MV-4-11 (cell line): ENCODE results near the gene DSCAM.
"Not testable (repeated sequence)": the region's sequence is repeated elsewhere in the genome, so short reads cannot be mapped to it uniquely, and the experiment has no call there.

ENCODE experiments used
- DNase-seq: peaks from one replicate; lab custom pipeline; 2025; lab: John Stamatoyannopoulos, UW

Gene DSCAM

GRCh38 chr21:40381111-40381510, 465.8 kb downstream of the DSCAM start:
- peak; percentile 35 for DNase-seq

DNA sequence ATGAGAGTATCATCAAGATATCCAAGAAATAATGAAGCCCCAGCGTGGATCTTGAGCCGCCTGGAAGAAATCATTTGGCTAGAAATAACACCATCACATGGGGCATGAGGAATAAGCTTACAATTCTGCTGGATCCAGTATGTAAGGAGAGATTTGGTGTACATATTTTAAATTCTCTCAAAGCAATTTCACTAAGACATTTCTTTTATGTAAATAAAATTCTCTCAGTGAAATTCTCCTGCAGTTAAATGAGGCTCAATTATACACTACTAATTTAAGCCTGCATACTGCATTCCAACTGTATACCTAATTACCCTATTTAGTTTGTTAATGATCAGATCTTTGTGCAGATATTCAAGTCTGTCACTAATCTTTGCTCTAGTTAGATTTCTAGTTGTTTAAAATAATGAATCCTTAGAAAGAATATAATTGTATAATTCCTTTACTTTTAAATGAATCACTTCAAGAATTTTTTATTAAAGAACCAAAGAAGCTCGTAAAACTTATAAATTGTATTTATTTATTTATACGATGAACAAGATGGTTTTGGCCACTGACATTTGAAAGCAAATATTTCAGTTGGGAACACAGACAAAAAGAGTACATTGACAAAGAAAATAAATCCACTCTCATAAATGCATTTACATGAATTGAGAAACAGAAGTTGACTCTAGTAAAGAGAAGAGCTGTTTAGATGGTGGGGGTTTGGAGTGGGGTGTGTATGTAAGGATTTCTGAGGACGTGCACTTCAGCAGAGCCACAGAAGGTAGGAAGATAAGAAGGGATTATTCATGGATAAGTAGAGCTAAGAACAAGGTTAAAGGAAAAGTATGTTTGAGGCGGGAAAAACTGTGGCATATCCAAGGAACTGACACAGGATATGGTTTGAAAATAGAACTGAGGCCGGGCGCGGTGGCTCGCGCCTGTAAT, 466.8 kb downstream of the DSCAM start:
- no peak for DNase-seq

GRCh38 chr21:40377135-40377534, 469.8 kb downstream of the DSCAM start:
- DNase-seq, result no peak

DNA sequence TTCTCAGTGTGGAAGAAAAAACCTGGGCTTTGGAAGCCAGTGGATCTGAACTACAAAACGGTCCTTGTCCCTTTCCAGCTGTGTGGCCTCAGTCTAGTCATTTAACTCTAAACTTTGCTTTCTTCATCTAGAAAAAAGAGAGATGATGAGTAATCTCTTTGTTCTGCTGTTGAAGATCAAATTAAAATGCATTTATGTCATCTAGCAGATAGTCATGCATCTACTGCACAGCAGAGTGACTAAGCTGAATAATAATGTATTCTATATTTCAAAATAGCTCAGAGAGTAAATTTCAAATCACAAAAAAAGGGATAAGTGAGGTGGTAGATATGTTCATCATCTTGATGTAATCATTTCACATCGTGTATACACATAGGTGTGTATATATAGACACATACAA, 473.2 kb downstream of the DSCAM start:
- DNase-seq, result no peak

DNA sequence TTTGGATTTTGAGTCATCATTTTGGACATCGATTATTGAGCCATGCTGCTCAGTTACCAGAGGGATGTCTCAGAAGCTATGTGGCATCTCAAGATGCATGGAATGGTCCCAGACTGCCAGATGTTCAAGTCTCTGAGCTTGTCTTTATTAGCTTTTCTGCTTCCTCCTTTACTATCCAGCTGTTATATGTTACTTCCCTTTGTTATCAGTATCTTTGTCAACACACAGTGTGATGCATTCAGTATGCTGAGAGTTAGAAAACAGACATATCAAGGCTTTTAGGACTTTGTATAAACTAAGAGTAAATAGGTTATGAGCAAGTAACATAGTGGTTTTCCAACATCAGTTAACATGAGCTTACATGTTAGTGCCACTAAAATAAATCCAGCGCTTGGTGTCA, 474.5 kb downstream of the DSCAM start:
- no peak for DNase-seq

- no peak for DNase-seq
Observed at GRCh38 chr21:40371329-40371728, 475.6 kb downstream of the DSCAM start.

GRCh38 chr21:40356644-40357043, 490.3 kb downstream of the DSCAM start:
- DNase-seq, result no peak

GRCh38 chr21:40355076-40355475, 491.9 kb downstream of the DSCAM start:
- DNase-seq, result no peak

- DNase-seq, result no peak
Observed at GRCh38 chr21:40351006-40351405, 496.0 kb downstream of the DSCAM start.

DNA sequence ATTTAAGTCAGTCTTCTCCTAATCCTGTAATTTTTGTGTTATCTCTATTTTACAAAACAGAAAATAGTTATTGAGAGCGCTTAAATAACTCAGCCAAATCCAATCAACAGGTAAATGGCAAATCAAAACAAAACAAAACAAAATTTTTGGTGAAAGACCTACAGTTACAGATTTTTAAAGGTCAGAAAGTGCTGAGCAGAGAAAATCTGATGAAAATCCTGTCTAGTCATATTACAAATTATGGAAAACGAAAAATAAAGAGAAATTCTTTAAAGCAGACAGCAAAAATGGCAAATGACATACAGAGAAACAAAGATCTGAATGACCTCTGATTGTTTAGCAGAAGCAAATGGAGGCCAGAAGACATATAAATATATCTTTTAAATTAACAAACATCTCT, 497.4 kb downstream of the DSCAM start:
- no peak for DNase-seq

DNA sequence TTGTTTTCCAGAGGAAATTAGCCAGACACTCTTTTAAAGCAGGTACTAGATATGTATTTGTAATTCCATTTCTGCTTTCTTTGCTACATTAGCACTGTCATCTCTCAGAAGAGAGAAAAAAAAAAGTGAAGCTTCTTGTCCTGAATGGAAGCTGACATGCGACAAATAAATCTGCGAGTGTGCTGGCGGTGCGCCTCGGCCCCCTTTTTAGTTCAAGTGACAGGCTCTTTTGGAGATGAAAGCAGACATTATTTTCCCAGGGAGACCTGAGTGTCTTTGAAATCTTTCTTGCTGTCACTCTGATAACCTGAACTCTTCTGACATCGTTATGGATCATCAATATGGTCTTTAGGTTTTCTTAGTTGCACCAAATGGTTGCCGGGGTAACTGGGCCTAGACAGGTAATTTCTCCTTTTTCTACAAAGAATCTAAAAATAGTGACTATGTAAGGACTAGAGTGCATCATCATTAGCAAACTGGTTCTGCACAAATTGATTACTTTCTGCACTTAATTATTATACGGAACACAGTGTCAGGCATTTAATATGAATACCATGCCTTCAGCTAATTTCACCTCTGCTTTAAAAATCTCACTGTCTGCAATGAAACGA, 501.1 kb downstream of the DSCAM start:
- DNase-seq, result no peak

- DNase-seq, result no peak
Observed at GRCh38 chr21:40340357-40340756, 506.6 kb downstream of the DSCAM start.

DNA sequence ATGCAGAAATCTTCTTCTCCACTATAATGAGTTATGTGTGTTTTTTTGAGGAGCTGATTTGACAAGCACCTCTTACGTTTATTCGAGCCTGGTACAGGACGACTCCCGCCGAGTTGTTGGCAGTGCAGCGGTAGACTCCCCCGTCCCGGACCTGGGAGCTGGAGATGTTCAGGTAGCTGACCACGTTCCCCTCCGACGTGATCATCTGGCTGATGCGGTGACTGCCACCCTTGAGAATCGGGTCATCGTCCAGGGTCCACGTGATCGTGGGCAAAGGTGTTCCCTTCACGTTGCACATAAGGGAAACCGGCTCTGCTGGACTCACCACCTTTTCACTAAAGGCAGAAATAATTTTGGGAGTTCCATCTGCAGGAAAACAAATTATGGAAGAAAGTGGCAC, 507.9 kb downstream of the DSCAM start:
- no peak for DNase-seq

DNA sequence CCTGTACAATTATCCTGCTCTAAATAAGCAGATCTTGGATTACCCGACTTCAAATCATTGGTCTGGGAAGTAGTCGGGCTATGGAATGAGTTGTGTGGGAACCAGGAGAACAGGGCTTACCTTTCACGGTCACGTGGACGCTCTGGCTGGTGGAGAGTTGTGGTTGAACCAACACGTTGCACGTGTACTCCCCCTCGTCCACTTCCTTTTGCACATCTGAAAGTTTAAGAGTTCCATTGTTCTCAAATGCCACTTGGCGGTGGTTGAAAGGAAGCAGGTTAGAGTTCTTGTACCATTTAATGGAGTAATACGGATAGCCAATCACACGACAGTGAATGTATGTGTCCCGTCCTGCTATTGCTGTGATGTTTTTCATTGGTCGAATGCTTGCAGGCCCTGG, 509.0 kb downstream of the DSCAM start:
- no peak for DNase-seq

DNA sequence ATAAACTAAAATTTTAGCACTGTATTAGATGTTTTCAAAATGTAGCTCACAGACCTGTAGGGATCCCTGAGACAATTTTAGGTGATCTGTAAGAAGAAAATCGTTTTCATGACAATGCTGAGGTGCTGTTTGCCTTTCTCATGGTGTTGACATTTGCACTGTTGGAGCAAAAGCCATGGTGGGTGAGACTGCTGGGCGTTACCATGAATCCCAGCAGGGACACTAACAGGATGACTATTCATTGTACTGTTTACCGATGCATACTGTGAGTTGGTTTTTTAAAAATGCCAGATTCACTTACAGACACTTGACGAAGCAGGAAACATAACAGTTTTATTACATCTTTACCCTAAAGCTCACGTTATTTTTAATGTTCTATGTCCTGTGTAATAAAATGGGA, 511.3 kb downstream of the DSCAM start:
- DNase-seq, result no peak

DNA sequence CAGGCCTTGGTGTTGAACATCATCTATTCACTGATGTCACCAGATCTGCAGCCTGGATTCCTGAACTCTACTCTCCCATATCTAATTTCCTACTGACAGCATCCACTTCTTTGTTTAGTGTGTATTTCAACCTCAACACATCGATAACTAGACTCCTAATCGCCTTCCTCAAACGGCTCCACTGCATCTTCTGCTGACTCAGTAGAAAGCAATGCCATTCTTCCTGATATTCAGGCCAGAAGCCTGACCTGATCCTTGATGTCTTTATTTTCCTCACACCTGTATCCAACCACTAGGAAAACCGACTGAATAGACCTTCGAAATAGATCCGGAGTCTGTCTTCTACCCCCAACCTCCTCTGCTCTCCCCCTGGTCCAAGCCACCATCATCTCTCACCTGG, 512.8 kb downstream of the DSCAM start:
- no peak for DNase-seq

DNA sequence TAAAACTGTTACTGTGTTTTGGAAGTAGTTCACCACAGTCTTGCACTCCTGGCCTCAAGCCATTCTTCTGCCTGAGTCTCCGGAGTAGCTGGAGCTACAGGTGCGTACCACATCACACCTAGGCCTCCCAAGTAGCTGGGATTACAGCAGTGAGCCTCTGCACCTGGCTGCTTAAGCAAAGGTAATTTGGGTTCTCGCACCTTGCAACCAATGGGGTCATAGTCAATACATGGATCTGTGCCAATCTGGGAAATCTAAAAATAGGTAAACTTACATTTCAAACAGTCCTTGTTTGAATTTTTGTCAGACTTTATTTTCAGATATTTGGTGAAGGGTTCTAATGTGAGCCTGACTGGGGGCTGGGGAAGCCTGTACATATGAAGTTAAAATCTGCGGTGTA, 513.2 kb downstream of the DSCAM start:
- no peak for DNase-seq

DNA sequence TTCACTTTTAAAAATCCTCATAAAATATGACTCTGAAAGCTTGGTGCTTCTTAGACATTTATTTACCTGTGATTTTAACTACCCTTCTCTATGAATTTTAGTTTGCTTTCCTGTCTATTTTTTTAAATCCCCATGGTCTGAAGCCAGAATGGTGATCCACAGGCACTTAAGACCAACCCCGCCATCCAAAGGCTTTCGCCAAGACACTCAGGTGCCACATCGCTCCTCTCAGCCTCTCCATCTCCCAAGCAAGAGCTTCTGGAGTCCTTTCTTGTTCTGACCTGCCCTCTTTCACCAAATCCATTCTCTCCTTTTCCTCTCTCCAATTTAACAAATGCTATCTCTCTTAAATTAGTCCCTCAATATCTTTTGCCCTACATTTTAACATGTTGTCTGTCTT, 515.2 kb downstream of the DSCAM start:
- no peak for DNase-seq

DNA sequence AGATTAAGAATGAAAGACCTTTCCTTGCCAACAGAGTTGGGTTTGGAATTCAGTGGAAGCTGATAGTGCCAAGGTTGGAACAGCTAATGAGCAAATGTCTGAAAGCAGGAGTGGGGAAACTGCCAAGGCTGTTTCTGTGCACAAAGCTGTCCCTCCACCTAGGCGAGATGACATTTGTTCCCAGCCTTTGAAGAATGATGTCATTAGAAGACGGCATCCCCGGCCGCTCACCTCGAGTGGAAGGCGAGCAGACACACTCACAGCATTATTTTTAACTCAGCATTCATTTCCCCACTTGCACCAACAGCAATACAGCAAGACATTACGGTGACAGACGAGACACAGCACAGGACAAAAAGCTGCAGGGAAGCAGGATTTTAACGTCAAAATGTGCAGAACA, 515.8 kb downstream of the DSCAM start:
- no peak for DNase-seq

- no peak for DNase-seq
Observed at GRCh38 chr21:40324389-40324788, 522.6 kb downstream of the DSCAM start.

DNA sequence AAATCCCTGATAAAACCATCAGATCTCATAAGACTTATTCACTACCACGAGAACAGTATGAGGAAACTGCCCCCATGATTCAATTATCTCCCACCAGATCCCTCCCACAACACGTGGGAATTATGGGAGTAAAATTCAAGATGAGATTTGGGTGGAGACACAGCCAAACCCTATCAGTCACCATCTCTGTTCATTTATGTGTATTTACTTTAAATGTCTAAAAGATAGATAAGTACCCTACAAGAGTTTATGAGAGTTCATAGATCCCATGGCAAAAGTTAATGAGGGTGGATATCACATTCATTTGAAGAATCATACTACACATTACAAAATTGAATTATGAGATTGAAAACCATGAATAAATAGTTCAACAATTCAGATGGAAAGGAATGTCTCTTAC, 526.2 kb downstream of the DSCAM start:
- DNase-seq, result not testable (repeated sequence)

DNA sequence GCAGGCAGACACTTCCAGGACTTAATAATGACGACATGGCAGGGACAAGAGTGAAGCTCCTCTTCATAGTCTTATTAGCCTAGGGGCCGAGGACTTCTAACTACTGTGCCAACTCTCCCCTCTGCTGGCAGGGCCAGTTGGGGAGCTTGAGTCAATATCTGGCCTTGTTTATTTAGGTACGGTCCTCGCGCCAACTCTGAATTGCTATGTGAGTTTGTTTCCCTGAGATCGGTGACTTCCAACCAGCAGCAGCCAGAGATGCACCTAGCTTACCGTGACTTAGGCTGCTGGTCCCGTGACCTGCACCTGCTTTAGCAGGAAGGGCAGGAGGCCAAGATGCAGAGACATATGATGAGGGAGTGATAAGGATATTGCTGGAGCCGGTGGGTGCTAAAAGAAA, 528.6 kb downstream of the DSCAM start:
- DNase-seq, result no peak

DNA sequence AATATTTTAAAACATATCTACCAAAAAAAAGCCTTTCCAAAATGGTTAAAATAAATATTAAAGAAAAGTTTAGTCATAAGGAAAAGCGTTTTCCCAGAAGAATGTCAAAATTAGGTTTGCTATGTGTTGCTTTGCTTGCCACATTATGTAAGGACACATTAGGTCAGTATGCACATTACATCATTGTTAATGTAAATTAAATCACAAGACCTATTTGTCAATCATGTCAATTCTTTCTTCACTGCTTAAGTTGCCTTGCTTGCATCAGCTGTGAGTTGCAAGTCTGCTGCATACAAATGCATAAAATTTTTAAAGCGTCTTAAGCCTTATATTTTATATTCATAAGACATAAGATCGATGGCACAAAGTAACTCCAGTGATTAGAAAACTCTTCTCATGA, 530.9 kb downstream of the DSCAM start:
- DNase-seq, result no peak

GRCh38 chr21:40315626-40316025, 531.3 kb downstream of the DSCAM start:
- DNase-seq, result no peak
